K562 (cell line): ENCODE results near the gene ABCC1. TPM values are rescaled to one million over a fixed set of nuclear protein-coding genes. Genes with fewer than 3 reads are reported as not detected.
A peak's percentile ranks its signal among the peaks of the same experiment; 100 is the strongest.

Experiments used
- ARHGAP35 ChIP-seq: fragments of 450-650 bp; IDR thresholded peaks from 2 replicates; pipeline ENCODE4 v1.6.1; 2018; ENCODE audit not compliant: partially characterized antibody
- BCL6 ChIP-seq: fragments of 250-450 bp; sonication (Bioruptor Pico); IDR thresholded peaks from 2 replicates; pipeline ENCODE4 v1.4.0; 2020
- FOXK1 ChIP-seq: sonication (generic); formaldehyde crosslinking; IDR thresholded peaks from 2 replicates; pipeline ENCODE4 v1.8.0; 2022; ENCODE audit warnings: missing genetic modification reagents, mild to moderate bottlenecking, borderline replicate concordance
- HDAC1 ChIP-seq, 2 experiments: fragments of 450-650 bp; IDR thresholded peaks; 2 replicates each; pipeline ENCODE4 v1.6.1; 2016 to 2017; ENCODE audit warnings: inconsistent platforms in 1 of 2, mild to moderate bottlenecking in 1 of 2, moderate library complexity in 1 of 2
- KDM2B ChIP-seq: fragments of 250-450 bp; sonication (Bioruptor Pico); IDR thresholded peaks from 2 replicates; pipeline ENCODE4 v1.8.0; 2021; ENCODE audit warnings: mild to moderate bottlenecking, moderate library complexity
- MTA2 ChIP-seq: fragments of 450-650 bp; IDR thresholded peaks from 2 replicates; pipeline ENCODE4 v1.6.1; 2016; ENCODE audit warnings: low read depth
- RBFOX2 ChIP-seq: fragments of 200-400 bp; formaldehyde crosslinking; IDR thresholded peaks from 2 replicates; pipeline ENCODE4 v1.6.1; 2017; ENCODE audit warnings: low read depth, mild to moderate bottlenecking, low read length, moderate library complexity
- SRSF3 ChIP-seq: fragments of 200-400 bp; formaldehyde crosslinking; IDR thresholded peaks from 2 replicates; pipeline ENCODE4 v1.6.1; 2016; ENCODE audit warnings: mild to moderate bottlenecking, low read length, moderate library complexity; ENCODE audit not compliant: insufficient read depth
- ZFX ChIP-seq: sonication (generic); formaldehyde crosslinking; IDR thresholded peaks from 2 replicates; pipeline ENCODE4 v1.8.0; 2022; ENCODE audit warnings: mild to moderate bottlenecking, missing genetic modification reagents, moderate library complexity
- ZNF124 ChIP-seq: sonication (generic); formaldehyde crosslinking; IDR thresholded peaks from 2 replicates; pipeline ENCODE4 v1.8.1; 2022; ENCODE audit warnings: missing genetic modification reagents
- ZNF143 ChIP-seq: sonication (generic); formaldehyde crosslinking; IDR thresholded peaks from 2 replicates; pipeline ENCODE4 v1.9.0; 2022; ENCODE audit warnings: mild to moderate bottlenecking, missing genetic modification reagents
- polyA plus RNA-seq, 8 experiments: library from polyadenylated mRNA; depleted of rRNA in 4 of 8; stranded (reverse) in 5 of 8; unstranded in 3 of 8; fragments of >200 nt; fragmentation: Nextera tagmentation in 2 of 8; fragmentation: Illumina TruSeq in 1 of 8; extraction: Ambion mirVana in 2 of 8; extraction: Trizol in 1 of 8; gene quantifications; 2 replicates each; pipeline versions ENCODE4 v1.2.1 to v1.2.3, GENCODE V29; 2011 to 2014; ENCODE audit warnings: inconsistent platforms in 1 of 8, missing spikeins in 1 of 8
- total RNA-seq, 7 experiments: library from RNA; depleted of rRNA in 6 of 7; stranded (reverse); fragments of >200 nt in 6 of 7; fragmentation: Illumina TruSeq in 2 of 7; extraction: Trizol in 2 of 7; gene quantifications; 2 replicates each; pipeline versions ENCODE4 v1.2.1 to v1.2.3, GENCODE V29; 2011 to 2021; ENCODE audit warnings: low replicate concordance in 1 of 7
- TF ChIP-seq, protein P1 (sequence below): fragments of 250-450 bp; sonication (Bioruptor Pico); IDR thresholded peaks from 2 replicates; pipeline ENCODE4 v1.5.0; 2021; ENCODE audit warnings: mild to moderate bottlenecking, borderline replicate concordance
- TF ChIP-seq, protein P2 (sequence below): IDR thresholded peaks from 2 replicates; pipeline ENCODE4 v1.6.1; 2011; ENCODE audit warnings: borderline replicate concordance, low read depth, mild to moderate bottlenecking, moderate library complexity, low read length; ENCODE audit not compliant: insufficient read depth, poor library complexity, severe bottlenecking
- TF ChIP-seq, protein P3 (sequence below): fragments of 200-800 bp; sonication (Bioruptor generic); IDR thresholded peaks from 2 replicates; pipeline ENCODE4 v1.6.1; 2017; ENCODE audit warnings: missing genetic modification characterization, missing compliant biosample characterization
- TF ChIP-seq, protein P4 (sequence below): sonication (generic); formaldehyde crosslinking; IDR thresholded peaks from 2 replicates; pipeline ENCODE4 v1.8.0; 2022; ENCODE audit warnings: mild to moderate bottlenecking, missing genetic modification reagents, borderline replicate concordance
- TF ChIP-seq, protein P5 (sequence below): sonication (generic); formaldehyde crosslinking; IDR thresholded peaks from 2 replicates; pipeline ENCODE4 v1.8.0; 2022; ENCODE audit warnings: missing genetic modification reagents, mild to moderate bottlenecking, moderate library complexity, borderline replicate concordance

ABCC1 gene
- total and polyA plus RNA-seq, 9 of the 15 experiments (the other 6 are each of a cell fraction or from before 2014, with no cell fraction given): 3.9 to 41.6 (median 10.0) TPM

DNA sequence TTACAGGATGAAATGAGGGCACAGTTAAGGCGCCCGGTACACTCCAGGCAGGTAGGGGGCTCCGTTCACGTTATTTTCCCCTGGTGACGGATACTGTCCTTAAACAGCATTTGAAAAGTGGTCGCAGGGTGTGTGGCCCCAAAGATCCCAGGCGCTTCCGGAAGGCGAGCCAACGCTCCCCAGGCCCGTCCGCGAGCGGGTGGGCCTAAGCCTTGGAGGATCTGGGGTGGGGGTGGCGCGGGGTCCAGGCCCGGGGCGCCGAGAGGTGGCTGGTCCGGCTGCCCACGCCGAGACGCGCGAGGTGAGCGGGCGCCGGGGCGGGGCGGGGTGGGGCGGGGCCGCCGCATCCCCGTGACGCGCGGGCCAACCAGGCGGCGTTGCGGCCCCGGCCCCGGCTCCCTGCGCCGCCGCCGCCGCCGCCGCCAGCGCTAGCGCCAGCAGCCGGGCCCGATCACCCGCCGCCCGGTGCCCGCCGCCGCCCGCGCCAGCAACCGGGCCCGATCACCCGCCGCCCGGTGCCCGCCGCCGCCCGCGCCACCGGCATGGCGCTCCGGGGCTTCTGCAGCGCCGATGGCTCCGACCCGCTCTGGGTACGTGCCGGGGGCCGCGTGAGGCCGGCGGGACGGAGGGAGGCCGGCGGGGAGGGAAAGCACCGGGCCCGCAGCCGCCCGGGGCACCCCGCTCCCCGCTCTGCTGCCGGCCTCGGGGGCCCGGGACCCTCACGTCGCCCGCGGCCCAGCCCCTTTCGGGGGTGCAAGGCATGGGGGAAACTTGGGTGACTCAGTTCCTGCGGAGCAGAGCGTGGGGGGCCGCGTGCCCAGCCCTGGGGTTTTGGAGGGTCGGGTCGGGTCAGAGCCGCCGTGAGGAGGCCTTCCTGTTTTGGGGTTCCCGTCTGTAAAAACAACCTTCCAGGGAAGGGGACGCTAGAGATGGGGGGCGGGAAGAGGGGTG, at the start of gene ABCC1 (continued):
- TF ChIP-seq, protein P1, sequence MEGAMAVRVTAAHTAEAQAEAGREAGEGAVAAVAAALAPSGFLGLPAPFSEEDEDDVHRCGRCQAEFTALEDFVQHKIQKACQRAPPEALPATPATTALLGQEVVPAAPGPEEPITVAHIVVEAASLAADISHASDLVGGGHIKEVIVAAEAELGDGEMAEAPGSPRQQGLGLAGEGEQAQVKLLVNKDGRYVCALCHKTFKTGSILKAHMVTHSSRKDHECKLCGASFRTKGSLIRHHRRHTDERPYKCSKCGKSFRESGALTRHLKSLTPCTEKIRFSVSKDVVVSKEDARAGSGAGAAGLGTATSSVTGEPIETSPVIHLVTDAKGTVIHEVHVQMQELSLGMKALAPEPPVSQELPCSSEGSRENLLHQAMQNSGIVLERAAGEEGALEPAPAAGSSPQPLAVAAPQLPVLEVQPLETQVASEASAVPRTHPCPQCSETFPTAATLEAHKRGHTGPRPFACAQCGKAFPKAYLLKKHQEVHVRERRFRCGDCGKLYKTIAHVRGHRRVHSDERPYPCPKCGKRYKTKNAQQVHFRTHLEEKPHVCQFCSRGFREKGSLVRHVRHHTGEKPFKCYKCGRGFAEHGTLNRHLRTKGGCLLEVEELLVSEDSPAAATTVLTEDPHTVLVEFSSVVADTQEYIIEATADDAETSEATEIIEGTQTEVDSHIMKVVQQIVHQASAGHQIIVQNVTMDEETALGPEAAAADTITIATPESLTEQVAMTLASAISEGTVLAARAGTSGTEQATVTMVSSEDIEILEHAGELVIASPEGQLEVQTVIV (CRISPR knock-in tag): no peak
- no peak for TF ChIP-seq BCL6 (CRISPR knock-in tag)
- TF ChIP-seq, protein P2, sequence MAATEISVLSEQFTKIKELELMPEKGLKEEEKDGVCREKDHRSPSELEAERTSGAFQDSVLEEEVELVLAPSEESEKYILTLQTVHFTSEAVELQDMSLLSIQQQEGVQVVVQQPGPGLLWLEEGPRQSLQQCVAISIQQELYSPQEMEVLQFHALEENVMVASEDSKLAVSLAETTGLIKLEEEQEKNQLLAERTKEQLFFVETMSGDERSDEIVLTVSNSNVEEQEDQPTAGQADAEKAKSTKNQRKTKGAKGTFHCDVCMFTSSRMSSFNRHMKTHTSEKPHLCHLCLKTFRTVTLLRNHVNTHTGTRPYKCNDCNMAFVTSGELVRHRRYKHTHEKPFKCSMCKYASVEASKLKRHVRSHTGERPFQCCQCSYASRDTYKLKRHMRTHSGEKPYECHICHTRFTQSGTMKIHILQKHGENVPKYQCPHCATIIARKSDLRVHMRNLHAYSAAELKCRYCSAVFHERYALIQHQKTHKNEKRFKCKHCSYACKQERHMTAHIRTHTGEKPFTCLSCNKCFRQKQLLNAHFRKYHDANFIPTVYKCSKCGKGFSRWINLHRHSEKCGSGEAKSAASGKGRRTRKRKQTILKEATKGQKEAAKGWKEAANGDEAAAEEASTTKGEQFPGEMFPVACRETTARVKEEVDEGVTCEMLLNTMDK: peak; percentile 40
- TF ChIP-seq, protein P3, sequence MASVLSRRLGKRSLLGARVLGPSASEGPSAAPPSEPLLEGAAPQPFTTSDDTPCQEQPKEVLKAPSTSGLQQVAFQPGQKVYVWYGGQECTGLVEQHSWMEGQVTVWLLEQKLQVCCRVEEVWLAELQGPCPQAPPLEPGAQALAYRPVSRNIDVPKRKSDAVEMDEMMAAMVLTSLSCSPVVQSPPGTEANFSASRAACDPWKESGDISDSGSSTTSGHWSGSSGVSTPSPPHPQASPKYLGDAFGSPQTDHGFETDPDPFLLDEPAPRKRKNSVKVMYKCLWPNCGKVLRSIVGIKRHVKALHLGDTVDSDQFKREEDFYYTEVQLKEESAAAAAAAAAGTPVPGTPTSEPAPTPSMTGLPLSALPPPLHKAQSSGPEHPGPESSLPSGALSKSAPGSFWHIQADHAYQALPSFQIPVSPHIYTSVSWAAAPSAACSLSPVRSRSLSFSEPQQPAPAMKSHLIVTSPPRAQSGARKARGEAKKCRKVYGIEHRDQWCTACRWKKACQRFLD (CRISPR knock-in tag): peak; percentile 36; the same call in 1 of the 2 replicates
- TF ChIP-seq, protein P4, sequence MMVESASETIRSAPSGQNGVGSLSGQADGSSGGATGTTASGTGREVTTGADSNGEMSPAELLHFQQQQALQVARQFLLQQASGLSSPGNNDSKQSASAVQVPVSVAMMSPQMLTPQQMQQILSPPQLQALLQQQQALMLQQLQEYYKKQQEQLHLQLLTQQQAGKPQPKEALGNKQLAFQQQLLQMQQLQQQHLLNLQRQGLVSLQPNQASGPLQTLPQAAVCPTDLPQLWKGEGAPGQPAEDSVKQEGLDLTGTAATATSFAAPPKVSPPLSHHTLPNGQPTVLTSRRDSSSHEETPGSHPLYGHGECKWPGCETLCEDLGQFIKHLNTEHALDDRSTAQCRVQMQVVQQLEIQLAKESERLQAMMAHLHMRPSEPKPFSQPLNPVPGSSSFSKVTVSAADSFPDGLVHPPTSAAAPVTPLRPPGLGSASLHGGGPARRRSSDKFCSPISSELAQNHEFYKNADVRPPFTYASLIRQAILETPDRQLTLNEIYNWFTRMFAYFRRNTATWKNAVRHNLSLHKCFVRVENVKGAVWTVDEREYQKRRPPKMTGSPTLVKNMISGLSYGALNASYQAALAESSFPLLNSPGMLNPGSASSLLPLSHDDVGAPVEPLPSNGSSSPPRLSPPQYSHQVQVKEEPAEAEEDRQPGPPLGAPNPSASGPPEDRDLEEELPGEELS (CRISPR knock-in tag): no peak
- no peak for TF ChIP-seq MTA2
- TF ChIP-seq ZFX (CRISPR knock-in tag): peak; percentile 46
- TF ChIP-seq RBFOX2: peak; percentile 54
- no peak for TF ChIP-seq ZNF124 (CRISPR knock-in tag)
- 0 out of 4 replicates have a peak, but pooled peaks of 1 of the 2 experiments have one; percentile 34 for TF ChIP-seq HDAC1 (IDR thresholded peaks at IDR 0.05)
- no peak for TF ChIP-seq FOXK1
- no peak for TF ChIP-seq ZNF143 (CRISPR knock-in tag)
- TF ChIP-seq, protein P5, sequence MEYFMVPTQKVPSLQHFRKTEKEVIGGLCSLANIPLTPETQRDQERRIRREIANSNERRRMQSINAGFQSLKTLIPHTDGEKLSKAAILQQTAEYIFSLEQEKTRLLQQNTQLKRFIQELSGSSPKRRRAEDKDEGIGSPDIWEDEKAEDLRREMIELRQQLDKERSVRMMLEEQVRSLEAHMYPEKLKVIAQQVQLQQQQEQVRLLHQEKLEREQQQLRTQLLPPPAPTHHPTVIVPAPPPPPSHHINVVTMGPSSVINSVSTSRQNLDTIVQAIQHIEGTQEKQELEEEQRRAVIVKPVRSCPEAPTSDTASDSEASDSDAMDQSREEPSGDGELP: 0 out of 2 replicates have a peak, but pooled peaks have one; percentile 3
- no peak for TF ChIP-seq SRSF3
- TF ChIP-seq ARHGAP35: no peak
- peak; percentile 65; the same call in 1 of the 2 replicates for TF ChIP-seq KDM2B (CRISPR knock-in tag)
